GM18870 (cell line): ENCODE results near the gene GBE1.

Experiments
- ATAC-seq: cut with Tn5 transposase; IDR thresholded peaks from one replicate; pipeline ENCODE4 v1.9.1; 2021; ENCODE audit warnings: moderate library complexity; ENCODE audit not compliant: unreplicated experiment

The GBE1 gene

DNA sequence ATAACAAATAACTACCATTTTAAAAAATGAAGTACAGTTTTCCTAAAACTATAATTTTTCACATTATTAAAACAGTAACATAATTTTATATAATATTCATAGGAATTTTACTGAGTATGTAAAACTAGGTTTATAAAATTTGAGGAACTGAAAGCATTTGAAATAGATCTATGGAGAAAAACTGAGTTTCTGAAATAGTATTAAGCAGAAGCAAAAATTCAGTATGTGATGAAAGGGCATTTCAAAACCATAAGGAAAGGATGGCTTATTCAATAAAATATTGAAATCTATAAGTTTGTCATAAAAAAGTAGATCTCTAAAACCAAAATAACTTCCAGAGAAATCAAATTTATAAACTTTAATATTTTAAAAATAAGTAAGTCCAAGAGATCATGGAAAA lies 53.4 kb downstream of the GBE1 start:
- no peak for ATAC-seq

DNA sequence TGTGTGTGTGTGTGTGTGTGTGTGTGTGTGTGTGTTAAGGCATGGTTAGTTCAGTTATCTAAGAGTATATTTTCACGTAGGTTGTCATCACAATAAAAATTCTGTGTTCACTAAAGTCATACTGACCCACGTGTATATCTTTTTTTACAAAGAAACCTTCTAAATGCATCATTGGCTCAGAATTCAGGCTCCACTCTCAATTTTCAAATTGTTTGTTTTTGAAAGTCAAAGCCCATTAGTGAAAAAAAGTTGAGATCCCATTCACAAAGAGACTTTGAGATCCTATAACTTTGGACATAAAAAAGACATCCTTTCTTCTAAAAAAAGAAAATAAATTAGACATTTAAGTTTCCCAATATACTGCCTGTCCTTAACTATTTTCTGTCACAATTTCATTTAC lies 59.3 kb downstream of the GBE1 start:
- ATAC-seq, result no peak

DNA sequence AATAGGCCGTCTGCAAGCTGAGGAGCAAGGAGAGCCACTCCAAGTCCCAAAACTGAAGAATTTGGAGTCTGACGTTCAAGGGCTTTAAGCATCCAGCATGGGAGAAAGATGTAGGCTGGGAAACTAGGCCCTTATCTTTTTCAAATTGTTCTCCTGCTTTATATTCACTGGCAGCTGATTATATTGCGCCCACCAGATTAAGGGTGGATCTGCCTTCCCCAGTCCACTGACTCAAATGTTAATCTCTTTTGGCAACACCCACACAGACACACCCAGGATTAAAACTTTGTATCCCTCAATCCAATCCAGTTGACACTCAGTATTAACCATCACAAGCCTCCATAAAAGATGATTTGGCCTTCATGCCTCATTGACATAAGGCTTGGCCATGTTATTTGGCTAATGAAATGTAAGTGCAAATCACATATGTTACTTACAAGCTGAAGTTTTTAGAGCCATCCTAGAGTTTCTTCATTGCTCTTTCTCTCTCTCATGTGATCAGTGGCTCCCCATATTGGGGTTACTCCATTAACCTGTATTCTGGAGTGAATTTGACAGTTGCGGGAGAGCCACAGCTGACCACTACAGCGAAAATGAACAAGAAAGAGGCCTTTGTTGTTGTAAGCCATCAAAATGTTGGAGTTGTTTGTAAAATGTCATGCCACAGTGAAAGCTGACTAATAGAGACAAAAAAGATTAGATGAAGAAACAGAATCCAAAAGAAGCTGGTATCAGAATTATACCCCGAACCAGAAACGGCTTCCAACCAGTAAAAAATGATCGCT lies 61.7 kb downstream of the GBE1 start:
- ATAC-seq, result no peak

DNA sequence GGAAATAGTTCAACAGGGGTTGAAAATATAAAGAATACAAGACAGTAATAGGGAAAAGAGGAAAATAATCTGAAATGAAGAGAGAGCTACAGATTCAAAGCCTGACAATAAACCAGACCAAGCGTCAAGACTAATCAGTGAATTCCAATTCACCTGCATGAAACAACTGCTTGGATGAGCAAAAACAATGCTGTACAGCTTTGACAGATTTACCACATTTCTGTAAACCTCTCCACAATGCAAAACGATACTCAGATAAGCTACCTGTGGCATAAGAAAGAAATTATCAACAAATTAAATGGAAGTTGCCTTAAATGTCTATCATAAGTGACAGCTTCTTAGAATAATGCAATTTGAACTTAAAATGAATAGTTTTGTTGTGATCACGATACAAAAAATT lies 65.4 kb downstream of the GBE1 start:
- no peak for ATAC-seq

DNA sequence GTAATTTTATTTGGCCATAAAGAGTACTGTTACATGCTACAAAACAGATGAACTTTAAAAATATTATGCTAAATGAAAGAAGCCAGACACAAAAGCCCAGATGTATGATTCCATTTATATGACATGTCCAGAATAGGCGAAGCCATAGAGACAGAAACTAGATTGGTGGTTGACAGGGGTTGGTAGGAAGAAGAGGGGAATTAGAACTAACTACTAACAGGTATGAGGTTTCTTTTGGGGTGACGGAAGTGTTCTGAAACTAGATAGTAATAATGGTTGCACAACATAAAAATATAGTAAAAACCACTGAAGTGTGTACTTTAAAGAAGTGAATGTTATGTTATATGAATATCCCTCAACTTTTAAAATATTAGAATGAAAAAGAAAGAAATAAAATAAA lies 66.1 kb downstream of the GBE1 start:
- ATAC-seq, result no peak

DNA sequence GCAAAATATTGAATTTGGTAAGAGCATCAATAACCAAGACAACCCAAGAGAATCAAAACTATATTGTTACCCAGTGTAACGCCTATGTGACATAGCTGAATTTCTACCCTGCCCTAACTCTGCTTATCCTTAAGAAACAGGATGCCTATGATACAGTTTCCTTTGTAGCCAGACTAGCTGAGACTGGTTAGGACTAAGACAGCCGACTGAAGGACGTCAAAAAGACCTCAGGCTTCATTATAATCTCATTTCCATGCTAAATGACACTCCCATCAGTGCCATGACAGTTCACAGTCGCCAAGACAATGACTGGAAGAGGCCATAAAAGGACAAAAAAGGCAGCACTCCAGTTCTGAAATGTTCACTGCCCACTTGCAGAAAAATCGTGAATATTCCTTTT lies 66.8 kb downstream of the GBE1 start:
- ATAC-seq, result no peak

DNA sequence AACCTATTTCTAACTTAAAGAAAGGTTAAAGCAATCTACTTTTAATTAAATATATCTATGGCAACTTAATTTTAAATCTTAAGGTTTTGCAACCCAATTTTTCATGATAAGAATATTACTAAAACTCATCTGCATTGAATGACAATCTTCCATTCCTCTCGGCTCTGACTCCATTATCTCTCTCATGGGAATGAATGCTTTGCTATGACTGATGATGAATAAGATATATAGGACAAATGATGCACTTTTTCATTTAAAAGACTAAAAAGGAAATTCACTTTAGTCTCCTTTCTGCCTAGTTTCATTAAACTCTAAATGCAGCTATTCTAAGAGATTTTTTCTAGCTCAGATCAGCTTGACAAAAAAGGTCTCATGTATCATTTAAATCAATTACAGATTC lies 68.7 kb downstream of the GBE1 start:
- ATAC-seq, result no peak

DNA sequence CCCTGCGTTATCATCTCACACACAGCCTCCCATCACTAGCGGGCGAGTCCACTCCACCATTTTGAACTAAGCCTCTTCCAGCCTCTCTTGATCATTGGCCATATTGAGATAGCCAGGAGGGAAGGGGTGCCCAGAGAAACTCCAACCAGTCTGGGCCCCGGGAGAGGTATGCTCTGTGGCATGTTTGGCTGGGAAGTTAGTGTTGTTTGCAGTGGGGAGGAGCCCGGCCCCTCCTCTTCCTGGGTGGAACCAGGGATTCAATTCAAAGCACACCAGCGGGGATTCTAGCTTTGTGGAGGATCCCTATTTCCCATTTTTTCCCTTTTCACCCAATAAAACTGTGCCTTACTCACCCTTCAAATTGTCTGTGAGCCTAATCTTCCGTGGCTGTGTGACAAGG lies 71.8 kb downstream of the GBE1 start:
- ATAC-seq, result no peak

DNA sequence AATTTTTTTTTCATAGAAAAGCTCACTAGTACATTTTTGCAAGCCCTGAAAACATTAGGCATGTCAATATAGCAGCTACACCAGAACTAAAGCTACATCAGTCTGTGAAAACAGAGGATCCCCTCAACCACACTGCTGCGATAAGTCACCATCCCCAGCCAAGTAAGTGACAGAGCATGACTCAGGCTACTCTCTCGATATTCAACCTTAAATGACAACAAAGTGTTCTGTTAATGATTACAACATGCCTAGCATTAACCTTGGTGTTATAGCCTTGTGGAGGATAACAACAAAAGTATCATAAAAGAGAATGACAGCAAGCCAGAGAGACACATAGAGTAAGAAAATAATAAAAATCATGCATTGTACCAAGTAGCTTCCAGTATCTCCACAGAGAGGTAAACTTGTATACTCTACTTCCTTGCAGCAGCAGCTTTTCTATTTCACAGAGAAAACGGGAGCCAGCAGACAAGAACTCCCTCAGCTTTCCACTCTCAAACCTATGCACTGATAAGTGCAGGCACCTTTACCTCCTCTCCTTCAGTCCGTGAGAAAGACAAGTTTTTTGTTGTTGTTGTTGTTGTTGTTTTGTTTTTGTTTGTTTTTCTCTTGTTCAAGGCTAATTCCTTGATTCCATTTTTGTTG lies 76.6 kb downstream of the GBE1 start:
- ATAC-seq, result no peak

DNA sequence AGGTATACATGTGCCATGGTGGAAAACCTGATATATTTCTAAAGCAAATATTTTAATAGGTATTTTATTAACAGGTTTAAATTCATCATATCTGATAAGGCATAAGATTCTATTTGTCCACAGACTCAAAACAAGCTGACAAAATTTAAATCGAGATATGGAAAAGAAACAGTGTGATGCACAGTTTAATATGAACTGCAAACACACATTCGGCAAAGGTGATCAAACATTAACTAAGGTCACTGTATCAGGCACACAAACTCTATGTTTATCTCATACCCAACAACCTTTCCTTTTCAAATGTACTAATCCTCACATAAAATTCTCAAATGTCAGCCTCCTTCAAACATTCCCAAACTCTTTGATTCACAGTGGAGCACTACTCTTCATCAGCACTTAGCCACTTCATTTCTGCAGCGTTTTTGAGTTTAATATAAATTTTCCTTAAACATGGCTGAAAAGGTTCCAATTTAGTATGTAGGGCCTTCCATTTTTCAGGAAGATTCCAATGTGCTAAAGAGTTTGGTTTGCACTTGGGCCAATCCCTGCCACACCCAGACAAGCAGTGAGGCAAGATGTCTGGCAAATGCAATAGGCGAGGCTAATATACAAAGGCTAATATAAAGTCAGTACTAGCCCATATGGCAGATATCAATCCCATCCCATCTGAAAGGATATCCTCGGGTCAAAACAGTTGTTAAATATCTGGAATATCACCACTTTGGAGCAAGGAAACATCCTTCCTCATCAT lies 84.6 kb downstream of the GBE1 start:
- no peak for ATAC-seq

DNA sequence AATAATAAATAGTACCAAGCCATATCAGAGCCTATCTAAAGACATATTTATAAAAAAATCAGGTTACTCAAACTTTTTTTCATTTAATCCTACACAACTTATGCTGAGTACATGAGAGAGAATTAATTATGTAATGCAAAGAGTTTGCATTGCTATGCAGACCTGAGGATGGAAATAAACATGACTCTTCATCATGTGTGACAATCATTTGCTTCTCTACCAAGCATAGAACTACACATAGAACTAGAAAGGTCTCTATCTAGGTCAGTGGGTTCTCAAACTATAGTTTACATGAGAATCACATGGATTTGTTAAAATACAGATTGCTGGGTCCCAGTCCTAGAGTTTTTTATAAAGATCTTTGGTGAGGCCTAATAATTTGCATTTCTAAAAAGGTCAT lies 86.8 kb downstream of the GBE1 start:
- ATAC-seq, result no peak

DNA sequence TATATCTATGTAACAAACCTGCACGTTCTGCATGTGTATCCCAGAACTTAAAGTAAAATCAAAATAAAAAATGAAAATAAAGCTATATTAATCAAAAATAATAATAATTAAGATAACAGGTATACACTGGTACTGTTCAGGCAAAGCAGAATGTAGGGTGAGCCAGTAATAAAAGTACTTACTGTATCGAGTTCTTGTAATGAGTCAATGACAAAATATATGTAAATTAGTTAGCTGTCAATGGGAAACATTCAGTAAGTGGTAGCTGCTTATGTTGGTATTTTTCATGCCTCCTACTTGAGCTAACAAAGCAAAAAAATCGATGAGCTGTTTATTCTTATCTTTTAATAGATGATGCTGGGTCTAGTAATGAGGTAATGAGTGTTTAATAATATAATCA lies 93.2 kb downstream of the GBE1 start:
- no peak for ATAC-seq

DNA sequence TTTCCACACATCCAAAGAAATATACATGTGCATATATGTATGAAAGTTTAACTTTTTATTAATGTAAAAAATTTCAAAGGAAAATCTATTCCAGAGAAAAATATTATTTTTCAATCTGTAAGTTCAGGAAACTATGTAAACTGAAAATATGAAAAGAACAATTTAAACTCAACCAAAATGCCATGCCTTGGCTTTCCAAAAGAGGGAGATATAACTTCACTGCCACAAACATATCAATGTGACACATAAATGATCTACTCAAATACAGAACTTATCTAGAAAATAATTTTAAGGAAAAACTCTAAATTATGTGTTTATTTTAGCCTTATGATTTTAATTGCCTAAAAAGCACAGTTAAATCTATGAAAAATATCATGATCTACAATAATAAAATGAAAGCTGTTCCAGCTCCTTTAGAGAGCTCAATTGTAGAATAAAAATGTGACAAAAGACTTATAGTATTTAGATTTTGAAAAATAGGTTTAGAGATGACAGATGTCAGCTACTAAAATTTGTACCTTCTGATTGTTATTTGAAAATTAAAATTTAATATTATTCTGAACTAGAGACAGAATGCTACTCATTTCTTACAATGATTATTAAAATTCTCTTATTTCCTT lies 94.8 kb downstream of the GBE1 start:
- peak; percentile 55 for ATAC-seq

DNA sequence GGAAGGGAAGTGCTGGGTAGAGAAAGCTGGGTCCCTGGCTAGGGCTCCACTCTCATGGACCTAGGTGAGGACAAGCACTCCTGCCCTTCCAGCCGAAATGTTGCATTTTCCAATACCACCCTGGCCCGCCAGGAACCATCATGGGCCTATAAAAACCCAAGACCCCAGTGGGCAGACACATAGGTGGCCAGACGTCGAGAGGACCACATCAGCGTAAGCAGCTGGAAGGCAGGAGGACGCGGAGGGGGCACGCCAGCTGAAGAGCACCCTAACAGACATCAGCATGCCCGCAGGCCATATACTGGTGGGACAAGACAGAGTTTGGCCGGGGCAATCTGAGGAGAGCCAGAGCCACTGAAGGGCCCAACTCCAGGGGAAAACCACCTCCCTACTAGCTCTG lies 98.3 kb downstream of the GBE1 start:
- no peak for ATAC-seq

DNA sequence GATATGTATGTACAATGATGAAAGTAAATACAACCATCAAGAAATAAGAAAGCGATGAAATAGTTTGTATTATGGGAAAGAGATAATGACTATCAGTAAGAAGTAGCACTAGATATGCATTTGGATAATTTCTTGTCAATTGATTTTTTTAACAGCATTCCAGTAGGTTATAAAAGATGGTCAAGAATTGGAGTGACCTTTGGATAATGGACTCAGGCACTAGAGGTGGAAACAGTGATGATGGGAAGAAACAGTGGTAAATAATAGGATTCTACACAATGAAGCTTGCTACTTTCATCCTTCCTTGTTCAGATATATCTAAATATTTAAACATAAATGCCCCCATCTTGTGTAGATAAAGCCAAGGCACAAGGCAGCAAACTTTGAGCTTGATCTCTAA lies 101.4 kb downstream of the GBE1 start:
- no peak for ATAC-seq

DNA sequence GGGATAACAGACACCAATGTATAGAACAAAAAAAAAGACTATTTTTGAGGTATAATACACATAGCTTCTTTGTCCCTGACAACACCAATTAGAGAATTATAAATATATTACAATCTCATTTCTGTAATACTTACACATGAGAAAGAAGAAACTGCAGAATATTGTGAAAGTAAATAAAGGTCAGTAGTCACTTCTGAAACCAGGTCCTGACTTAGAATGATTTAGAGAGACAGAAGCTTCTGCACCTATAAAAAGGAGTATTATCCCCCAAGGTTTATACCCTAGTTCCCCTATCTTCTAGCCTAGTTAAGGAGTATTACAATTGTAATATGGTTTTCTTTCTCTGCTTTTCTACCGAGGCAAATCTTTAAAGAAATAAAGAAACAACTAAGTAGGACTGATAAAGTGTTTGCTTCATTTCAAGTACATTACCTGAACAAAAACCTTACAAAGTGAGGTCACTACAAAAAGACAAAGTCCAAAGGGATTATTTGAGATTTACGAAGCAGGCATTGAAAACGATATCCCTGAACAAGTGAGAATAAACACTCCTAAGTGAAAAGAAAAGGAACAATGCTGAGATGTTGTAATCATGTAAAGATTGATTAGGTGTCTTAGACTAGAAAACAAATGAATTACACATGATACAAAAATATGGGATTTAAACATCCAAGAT lies 103.0 kb downstream of the GBE1 start:
- no peak for ATAC-seq

DNA sequence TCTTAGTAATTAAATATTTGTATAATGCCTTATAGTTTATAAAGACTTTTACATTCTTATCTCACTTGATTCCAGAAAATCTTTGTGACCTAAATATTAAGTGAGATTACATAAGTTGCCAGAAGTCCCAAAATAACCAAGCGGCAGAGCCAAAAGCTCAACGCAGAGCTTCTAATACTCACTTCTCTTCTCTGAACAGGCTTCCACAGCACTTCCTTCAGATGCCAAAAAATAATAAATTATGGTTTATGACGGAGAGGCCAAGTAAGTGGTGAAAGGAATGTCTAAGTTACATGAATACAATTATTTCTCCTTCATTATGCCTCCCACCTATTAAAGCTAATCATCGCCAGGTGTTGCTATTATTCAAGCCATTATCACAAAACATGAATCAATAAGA lies 110.3 kb downstream of the GBE1 start:
- ATAC-seq, result no peak

DNA sequence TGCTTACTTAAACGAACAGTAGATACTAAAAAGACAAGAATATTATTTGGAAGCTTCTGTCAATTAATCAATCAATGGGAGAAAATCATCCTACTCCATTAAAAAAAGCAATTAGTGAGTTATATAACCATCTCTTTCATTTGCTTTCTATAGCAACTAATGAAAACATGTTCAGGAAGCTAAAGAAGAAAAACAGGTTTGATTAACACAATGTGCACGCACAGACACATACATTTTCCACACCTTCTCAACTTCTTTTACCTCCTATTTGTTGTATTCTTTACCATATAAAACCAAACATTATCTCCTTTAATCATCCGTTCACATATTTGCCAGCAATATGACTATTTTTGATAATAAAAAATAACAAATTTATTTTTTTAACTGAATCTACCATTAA lies 111.3 kb downstream of the GBE1 start:
- no peak for ATAC-seq

DNA sequence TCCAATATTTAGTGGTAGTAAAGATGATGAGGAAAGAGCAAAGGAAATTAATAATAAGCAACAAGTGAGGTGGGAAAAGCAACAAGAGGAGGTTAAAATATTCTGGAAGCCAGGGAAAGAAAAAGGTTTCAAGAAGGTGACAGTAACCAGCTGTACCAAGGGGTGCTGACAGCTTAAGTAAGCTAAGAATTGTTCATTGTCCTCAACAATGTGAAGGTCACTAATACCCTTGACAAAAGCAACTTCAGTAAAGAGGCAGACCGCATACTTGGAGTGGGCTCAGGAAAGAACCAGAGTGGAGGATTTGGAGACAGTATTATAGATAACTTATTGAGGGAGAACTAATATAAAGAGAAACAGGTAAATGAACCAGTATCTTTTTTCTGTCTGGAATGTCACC lies 116.2 kb downstream of the GBE1 start:
- no peak for ATAC-seq

DNA sequence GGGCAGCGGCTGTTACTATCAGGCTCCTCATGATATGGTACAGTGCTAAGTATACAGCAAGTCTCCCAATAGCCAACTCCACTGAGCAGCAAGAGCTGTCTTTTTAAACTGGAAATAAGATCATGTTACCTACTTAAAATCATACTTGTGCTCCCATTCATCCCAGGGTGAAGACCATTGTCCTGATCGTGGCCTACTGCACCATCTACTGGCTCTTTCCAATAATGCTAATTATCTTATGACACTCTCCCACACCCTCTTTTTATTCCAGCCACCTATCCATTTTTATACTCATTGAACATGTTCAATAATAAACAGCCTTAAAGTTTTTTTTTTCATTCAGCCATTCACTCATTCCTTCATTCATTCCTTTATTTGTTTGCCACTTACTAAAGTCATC lies 117.7 kb downstream of the GBE1 start:
- ATAC-seq, result no peak

DNA sequence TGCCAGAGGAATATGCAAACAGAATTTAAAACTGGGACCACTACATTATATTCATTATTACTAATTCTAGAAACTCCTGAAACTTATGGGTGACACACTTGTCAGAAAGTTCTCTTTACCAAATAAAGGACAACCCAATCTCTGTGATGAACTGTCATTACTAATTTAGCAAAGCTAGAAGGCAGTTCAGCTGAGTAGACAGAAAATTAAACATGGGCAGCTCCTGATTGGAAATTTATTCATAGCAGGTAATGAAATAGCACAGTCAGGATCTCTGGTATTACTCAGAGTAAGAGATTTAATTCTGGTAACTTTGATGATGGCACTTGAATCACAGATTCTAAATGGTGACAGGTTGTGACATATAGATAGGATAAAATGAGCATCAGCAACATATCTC lies 123.0 kb downstream of the GBE1 start:
- ATAC-seq, result no peak
